IMR-90 (cell line): ENCODE results near the gene NCS1. TPM values are rescaled to one million over a fixed set of nuclear protein-coding genes. Genes with fewer than 3 reads are reported as not detected.

ENCODE experiments used
- ATAC-seq: fragments of 200-7000 bp; cut with Tn5 transposase; 2 replicates; pipeline ENCODE4 v1.9.1; 2020; ENCODE audit warnings: low read depth, mild to moderate bottlenecking, moderate library complexity
- BruUV-seq: library from RNA; stranded (reverse); fragments of 400-500 nt; replicated peaks from 2 replicates; lab custom pipeline; 2021; lab: Mats Ljungman, UMichigan
- CTCF ChIA-PET: fragments of 300-600 bp; formaldehyde crosslinking; extraction: SDS; loops from one replicate; lab custom pipeline; 2021; ENCODE audit warnings: antibody characterized with exemption; lab: Yijun Ruan, JAX
- POLR2A ChIA-PET: fragments of 300-600 bp; sonication (Branson Sonifier 250); formaldehyde crosslinking; loops from one replicate; lab custom pipeline; 2022; ENCODE audit warnings: antibody characterized with exemption; ENCODE audit not compliant: unreplicated experiment; lab: Charles Lee
- DNase-seq: peaks from one replicate; pipeline ENCODE4 v3.0.0; 2013
- H2AFZ ChIP-seq: replicated peaks from 2 replicates; pipeline ENCODE3; 2013; ENCODE audit warnings: low read length, mild to moderate bottlenecking; ENCODE audit not compliant: poor library complexity
- H2AK5ac ChIP-seq: 2 replicates; pipeline ENCODE4 v1.6.1; 2013; ENCODE audit warnings: low read depth, low read length, inconsistent platforms
- H2AK9ac ChIP-seq: replicated peaks from 2 replicates; pipeline ENCODE3; 2013; ENCODE audit warnings: mild to moderate bottlenecking, low read depth, low read length, moderate library complexity; ENCODE audit not compliant: poor library complexity
- H2BK120ac ChIP-seq: 2 replicates; pipeline ENCODE4 v1.6.1; 2013; ENCODE audit warnings: low read depth, low read length, inconsistent platforms
- H2BK15ac ChIP-seq: 3 replicates; pipeline ENCODE4 v1.6.1; 2013; ENCODE audit warnings: low read depth, low read length, inconsistent platforms
- H2BK20ac ChIP-seq: 2 replicates; pipeline ENCODE4 v1.6.1; 2013; ENCODE audit warnings: low read depth, mild to moderate bottlenecking, inconsistent platforms, low read length, moderate library complexity
- H2BK5ac ChIP-seq: 2 replicates; pipeline ENCODE4 v1.6.1; 2013; ENCODE audit warnings: mild to moderate bottlenecking, low read depth, low read length, inconsistent platforms; ENCODE audit not compliant: poor library complexity, severe bottlenecking
- H3K14ac ChIP-seq: replicated peaks from 2 replicates; pipeline ENCODE4 v1.6.1; 2013; ENCODE audit warnings: low read depth, low read length, inconsistent platforms
- H3K18ac ChIP-seq: 2 replicates; pipeline ENCODE4 v1.6.1; 2013; ENCODE audit warnings: low read depth, low read length, control low read depth
- H3K23ac ChIP-seq: 2 replicates; pipeline ENCODE4 v1.6.1; 2013; ENCODE audit warnings: low read depth, low read length, inconsistent platforms
- H3K27ac ChIP-seq: 2 replicates; pipeline ENCODE4 v1.5.1; 2013; ENCODE audit warnings: mild to moderate bottlenecking, control low read depth, low read length; ENCODE audit not compliant: insufficient read depth
- H3K27me3 ChIP-seq: 2 replicates; pipeline ENCODE4 v1.6.1; 2013; ENCODE audit warnings: low read length; ENCODE audit not compliant: control insufficient read depth, insufficient read depth
- H3K36me3 ChIP-seq: 2 replicates; pipeline ENCODE4 v1.6.1; 2013; ENCODE audit warnings: low read length, mixed read lengths; ENCODE audit not compliant: control insufficient read depth, insufficient read depth
- H3K4ac ChIP-seq: 2 replicates; pipeline ENCODE4 v1.6.1; 2013; ENCODE audit warnings: low read depth, low read length, inconsistent platforms
- H3K4me1 ChIP-seq: 2 replicates; pipeline ENCODE4 v1.6.1; 2013; ENCODE audit warnings: low read length, mixed read lengths; ENCODE audit not compliant: control insufficient read depth, insufficient read depth
- H3K4me2 ChIP-seq: 2 replicates; pipeline ENCODE4 v1.6.1; 2013; ENCODE audit warnings: low read depth, mild to moderate bottlenecking, control low read depth, low read length, moderate library complexity
- H3K4me3 ChIP-seq: 2 replicates; pipeline ENCODE4 v1.5.1; 2013; ENCODE audit warnings: low read depth, mild to moderate bottlenecking, control low read depth, low read length, moderate library complexity; ENCODE audit not compliant: insufficient read depth
- H3K56ac ChIP-seq: 2 replicates; pipeline ENCODE4 v1.6.1; 2013; ENCODE audit warnings: low read length, inconsistent platforms; ENCODE audit not compliant: insufficient read depth; ENCODE audit errors: extremely low read depth
- H3K79me1 ChIP-seq, 2 experiments: 2 replicates each; pipeline ENCODE4 v1.6.1; 2013; ENCODE audit warnings: low read length in 2 of 2, inconsistent platforms in 1 of 2, low read depth in 1 of 2
- H3K9ac ChIP-seq: 2 replicates; pipeline ENCODE4 v1.6.1; 2013; ENCODE audit warnings: low read depth, low read length, control low read depth
- H3K9me1 ChIP-seq: 2 replicates; pipeline ENCODE4 v1.6.1; 2013; ENCODE audit warnings: low read length, inconsistent platforms; ENCODE audit not compliant: insufficient read depth
- H3K9me3 ChIP-seq: 2 replicates; pipeline ENCODE4 v1.6.1; 2013; ENCODE audit warnings: low read length; ENCODE audit not compliant: control insufficient read depth, insufficient read depth
- H4K20me1 ChIP-seq: 2 replicates; pipeline ENCODE4 v1.6.1; 2013; ENCODE audit warnings: low read length, inconsistent platforms; ENCODE audit not compliant: insufficient read depth
- H4K5ac ChIP-seq: 2 replicates; pipeline ENCODE4 v1.6.1; 2013; ENCODE audit warnings: mild to moderate bottlenecking, low read depth, low read length, control low read depth
- H4K8ac ChIP-seq, 2 experiments: 2 replicates each; pipeline ENCODE4 v1.6.1; 2013; ENCODE audit warnings: low read depth in 2 of 2, low read length in 2 of 2, control low read depth in 1 of 2, inconsistent platforms in 1 of 2
- H4K91ac ChIP-seq: 2 replicates; pipeline ENCODE4 v1.6.1; 2013; ENCODE audit warnings: low read depth, low read length, inconsistent platforms; ENCODE audit not compliant: insufficient read depth
- BHLHE40 ChIP-seq: fragments of 150-350 bp; IDR thresholded peaks from 2 replicates; pipeline ENCODE4 v1.6.1; 2016; ENCODE audit warnings: mild to moderate bottlenecking, low read depth, low read length
- CEBPB ChIP-seq: IDR thresholded peaks from 2 replicates; pipeline ENCODE4 v1.6.1; 2012; ENCODE audit warnings: low read depth, low read length, improper control_type of control experiment
- CHD1 ChIP-seq: IDR thresholded peaks from 2 replicates; pipeline ENCODE4 v1.6.1; 2012; ENCODE audit warnings: low read depth, low read length, improper control_type of control experiment
- FOS ChIP-seq: fragments of 150-350 bp; IDR thresholded peaks from 2 replicates; pipeline ENCODE4 v1.6.1; 2016; ENCODE audit warnings: low read depth, low read length
- MAFK ChIP-seq: IDR thresholded peaks from 2 replicates; pipeline ENCODE4 v1.6.1; 2012; ENCODE audit warnings: low read depth, low read length, improper control_type of control experiment
- MAZ ChIP-seq: IDR thresholded peaks from 2 replicates; pipeline ENCODE4 v1.6.1; 2012; ENCODE audit warnings: low read depth, mild to moderate bottlenecking, low read length, improper control_type of control experiment, moderate library complexity, borderline replicate concordance
- MXI1 ChIP-seq: IDR thresholded peaks from 2 replicates; pipeline ENCODE4 v1.6.1; 2012; ENCODE audit warnings: low read depth, mild to moderate bottlenecking, low read length, moderate library complexity, borderline replicate concordance
- NFE2L2 ChIP-seq: fragments of 150-350 bp; IDR thresholded peaks from 2 replicates; pipeline ENCODE4 v1.6.1; 2016; ENCODE audit warnings: low read depth, mild to moderate bottlenecking, low read length
- POLR2A ChIP-seq: IDR thresholded peaks from 2 replicates; pipeline ENCODE4 v1.6.1; 2012; ENCODE audit warnings: mild to moderate bottlenecking, low read depth, low read length
- RAD21 ChIP-seq: IDR thresholded peaks from 2 replicates; pipeline ENCODE4 v1.6.1; 2012; ENCODE audit warnings: low read length, improper control_type of control experiment
- RFX5 ChIP-seq: IDR thresholded peaks from 2 replicates; pipeline ENCODE4 v1.8.0; 2012; ENCODE audit warnings: low read depth, mild to moderate bottlenecking, low read length, moderate library complexity
- SMC3 ChIP-seq: fragments of 150-350 bp; IDR thresholded peaks from 2 replicates; pipeline ENCODE4 v1.6.1; 2016; ENCODE audit warnings: low read depth, mild to moderate bottlenecking, antibody characterized with exemption, low read length, moderate library complexity
- WGBS, 2 experiments: methylation state at CpG; one replicate each; pipeline versions ENCODE4 v1.1.5 to v1.1.7; 2013; ENCODE audit warnings: missing lambda C conversion rate in 2 of 2; ENCODE audit not compliant: insufficient read length in 1 of 2; ENCODE audit errors: extremely low coverage in 2 of 2; 5-methylcytosine and 5-hydroxymethylcytosine counted together
- dilution Hi-C: fragments of 300-500 bp; cut with HindIII; formaldehyde crosslinking; loops from one replicate; pipeline ENCODE4 v1.14.3; 2018; ENCODE audit warnings: low sequenced_read_pairs; ENCODE audit not compliant: unreplicated experiment
- in situ Hi-C: fragments of 300-500 bp; cut with MboI; formaldehyde crosslinking; loops from 3 replicates; pipeline ENCODE4 v1.14.3; 2019; ENCODE audit warnings: low sequenced_read_pairs, inconsistent platforms, mixed read lengths
- intact Hi-C: fragments of 100-400 bp; cut with micrococcal nuclease; formaldehyde crosslinking; loops from 2 replicates; pipeline ENCODE4 v1.10.0; 2022
- polyA plus RNA-seq, 3 experiments: library from polyadenylated mRNA; depleted of rRNA; stranded (reverse); fragments of >200 nt; gene quantifications; 2 replicates each; pipeline ENCODE4 v1.2.3, GENCODE V29; 2012; ENCODE audit warnings: low replicate concordance in 1 of 3
- total RNA-seq: library from RNA; depleted of rRNA; stranded (reverse); fragments of >200 nt; gene quantifications from 2 replicates; pipeline ENCODE4 v1.2.3, GENCODE V29; 2012
- TF ChIP-seq, protein P1 (sequence below): fragments of 150-350 bp; IDR thresholded peaks from 2 replicates; pipeline ENCODE4 v1.6.1; 2017; ENCODE audit warnings: mild to moderate bottlenecking, antibody characterized with exemption, low read length, low read depth
- TF ChIP-seq, protein P2 (sequence below): fragments of 150-350 bp; IDR thresholded peaks from 2 replicates; pipeline ENCODE4 v1.6.1; 2016; ENCODE audit warnings: low read depth, mild to moderate bottlenecking, low read length, moderate library complexity, borderline replicate concordance

Gene NCS1
- total and polyA plus RNA-seq, 2 of the 4 experiments (the other 2 are of a cell fraction), result 41.0 to 60.5 TPM

DNA sequence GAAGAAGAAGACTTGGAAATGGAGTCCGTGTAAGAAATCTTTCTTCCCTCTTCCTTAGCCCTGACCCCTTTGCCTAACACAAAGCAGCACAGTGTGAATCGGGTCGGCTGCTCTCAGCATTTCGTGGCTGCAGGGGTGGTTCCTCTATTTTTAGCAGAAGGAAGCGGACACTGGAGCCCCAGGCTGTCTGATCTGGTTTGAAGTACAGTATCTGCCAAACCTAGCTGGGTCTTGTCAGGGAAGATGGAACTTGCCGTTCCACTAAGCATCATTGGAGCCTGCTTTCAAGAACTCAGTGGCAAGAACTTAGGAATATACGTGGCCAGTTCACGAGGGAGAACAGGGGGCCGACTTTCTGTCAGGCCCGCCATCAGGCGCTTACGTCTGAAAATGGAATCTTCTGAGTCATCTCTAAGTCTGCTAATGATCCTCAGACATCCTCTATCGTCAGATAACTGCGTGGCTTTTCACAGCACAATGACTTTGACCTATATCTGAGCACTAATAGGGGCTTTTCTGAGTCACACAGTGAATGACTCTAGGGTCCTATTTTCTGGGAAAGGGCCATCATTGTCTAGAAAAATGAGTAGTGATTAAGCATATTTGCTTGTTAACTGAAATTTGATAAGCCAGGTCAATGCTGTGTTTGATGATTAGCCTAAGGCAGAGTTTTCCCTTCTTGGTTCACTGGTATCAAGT is 43.3 kb upstream of the NCS1 start:
- no peak overlapping the region for H3K4me3 ChIP-seq
- H4K8ac ChIP-seq, result peak overlapping the region; percentile 30 to 89
- peaks cover 3% of the 10 kb centered on the region for H3K9me1 ChIP-seq
- peak overlapping the region; percentile 82 for H2AFZ ChIP-seq
- H3K36me3 ChIP-seq, result peaks cover 23% of the 10 kb centered on the region
- in situ Hi-C loops, result no loop called here
- H3K27ac ChIP-seq, result peak overlapping the region; percentile 83
- peak overlapping the region; percentile 46 for H3K56ac ChIP-seq
- H3K9me3 ChIP-seq, result no peaks in the 10 kb centered on the region
- peak overlapping the region; percentile 96 for H3K4ac ChIP-seq
- peak overlapping the region; percentile 92 for H2BK120ac ChIP-seq
- no peaks in the 10 kb centered on the region for H3K27me3 ChIP-seq
- H3K4me1 ChIP-seq, result peaks cover 18% of the 10 kb centered on the region
- peak overlapping the region; percentile 81 for H2BK5ac ChIP-seq
- peak overlapping the region; percentile 80 for H2AK5ac ChIP-seq
- peak overlapping the region; percentile 21 for H3K4me2 ChIP-seq
- H3K79me1 ChIP-seq, result peaks cover 0 to 9% of the 10 kb centered on the region in 2 experiments; a peak in 2 of 4 replicates
- peak overlapping the region; percentile 37 for H3K9ac ChIP-seq
- CTCF ChIA-PET, result no interaction called here
- WGBS, 2 experiments, result 6% methylated on average over 3 of the region's 14 CpGs; no CpG with 5 or more reads in 1 of the 2 experiments
- POLR2A ChIA-PET, result no interaction called here
- peak overlapping the region; percentile 85 for H2AK9ac ChIP-seq
- H3K14ac ChIP-seq, result peak overlapping the region; percentile 96
- peak overlapping the region; percentile 62 for H3K18ac ChIP-seq
- intact Hi-C loops, result loop anchor here (1.0 kb wide), 1 partner anchor 43 kb away; the partner anchor contains the start of gene NCS1
- DNase-seq, result peak; percentile 99
- H4K5ac ChIP-seq, result peak overlapping the region; percentile 23
- H3K23ac ChIP-seq, result peak overlapping the region; percentile 93
- no TSS peak for BruUV-seq
- peaks cover 5% of the 10 kb centered on the region; the same call in 1 of the 2 replicates for H4K20me1 ChIP-seq
- H2BK20ac ChIP-seq, result peak overlapping the region; percentile 79
- peak; percentile 86 for ATAC-seq
- H4K91ac ChIP-seq, result peak overlapping the region; percentile 77
- H2BK15ac ChIP-seq, result peak overlapping the region; percentile 63; the same call in 1 of the 3 replicates
- dilution Hi-C loops, result no loop called here
- TF ChIP-seq MAFK (peak; percentile 37; the same call in 1 of the 2 replicates), CHD1 (no peak), MXI1 (no peak; the same call in 1 of the 2 replicates), BHLHE40 (peak; percentile 32; the same call in 1 of the 2 replicates), CEBPB (no peak), FOS (peak; percentile 99), NFE2L2 (peak; percentile 69), POLR2A (peak; percentile 16; the same call in 1 of the 2 replicates), RFX5 (no peak), RAD21 (peak; percentile 33; the same call in 1 of the 2 replicates), SMC3 (peak; percentile 18; the same call in 1 of the 2 replicates), MAZ (no peak)
- TF ChIP-seq, protein P1, sequence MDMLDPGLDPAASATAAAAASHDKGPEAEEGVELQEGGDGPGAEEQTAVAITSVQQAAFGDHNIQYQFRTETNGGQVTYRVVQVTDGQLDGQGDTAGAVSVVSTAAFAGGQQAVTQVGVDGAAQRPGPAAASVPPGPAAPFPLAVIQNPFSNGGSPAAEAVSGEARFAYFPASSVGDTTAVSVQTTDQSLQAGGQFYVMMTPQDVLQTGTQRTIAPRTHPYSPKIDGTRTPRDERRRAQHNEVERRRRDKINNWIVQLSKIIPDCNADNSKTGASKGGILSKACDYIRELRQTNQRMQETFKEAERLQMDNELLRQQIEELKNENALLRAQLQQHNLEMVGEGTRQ, result no peak
- TF ChIP-seq, protein P2, sequence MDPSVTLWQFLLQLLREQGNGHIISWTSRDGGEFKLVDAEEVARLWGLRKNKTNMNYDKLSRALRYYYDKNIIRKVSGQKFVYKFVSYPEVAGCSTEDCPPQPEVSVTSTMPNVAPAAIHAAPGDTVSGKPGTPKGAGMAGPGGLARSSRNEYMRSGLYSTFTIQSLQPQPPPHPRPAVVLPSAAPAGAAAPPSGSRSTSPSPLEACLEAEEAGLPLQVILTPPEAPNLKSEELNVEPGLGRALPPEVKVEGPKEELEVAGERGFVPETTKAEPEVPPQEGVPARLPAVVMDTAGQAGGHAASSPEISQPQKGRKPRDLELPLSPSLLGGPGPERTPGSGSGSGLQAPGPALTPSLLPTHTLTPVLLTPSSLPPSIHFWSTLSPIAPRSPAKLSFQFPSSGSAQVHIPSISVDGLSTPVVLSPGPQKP, result no peak
